Activated CD4-positive, alpha-beta T cell treated with anti-CD3 and anti-CD28 coated beads, Interleukin-2, amount 50 U/mL, for 4 hours (primary cell): Measurements from ENCODE around the gene MIF.
"Not testable (repeated sequence)": the region's sequence is repeated elsewhere in the genome, so short reads cannot be mapped to it uniquely, and the experiment has no call there.

Source experiments
- DNase-seq, 2 experiments: peaks; one replicate each; pipeline ENCODE4 v3.0.0-alpha.2; 2020

MIF gene

DNA sequence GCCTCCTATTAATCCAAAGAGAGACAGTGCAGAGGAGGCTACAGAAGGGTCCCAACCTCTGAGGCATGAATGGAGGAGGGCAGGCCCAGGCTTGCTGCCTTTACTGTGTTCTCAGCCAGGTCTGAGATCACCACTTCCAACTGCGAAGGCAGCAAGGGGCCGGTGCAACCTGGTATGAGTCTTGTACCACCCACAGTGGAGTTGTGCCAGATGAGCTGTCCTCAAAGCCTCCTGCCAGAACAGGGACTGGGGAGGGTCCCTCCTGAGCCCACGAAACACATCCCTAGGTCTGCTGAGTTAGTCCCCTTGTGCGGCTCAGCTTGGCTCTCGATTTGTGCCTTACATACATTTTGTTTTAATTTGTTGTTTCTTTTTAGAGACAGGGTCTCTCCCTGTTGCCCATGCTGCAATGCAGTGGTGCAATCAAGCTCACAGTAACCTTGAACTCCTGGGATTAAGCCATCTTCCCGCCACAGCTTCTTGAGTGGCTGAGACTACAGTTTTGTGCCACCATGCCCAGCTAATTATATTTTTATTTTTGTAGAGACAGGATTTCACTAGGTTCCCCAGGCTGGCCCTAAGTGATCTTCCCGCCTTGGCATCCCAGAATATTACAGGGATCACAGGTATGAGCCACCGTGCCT lies 9.3 kb downstream of the MIF start:
- no peak for DNase-seq

DNA sequence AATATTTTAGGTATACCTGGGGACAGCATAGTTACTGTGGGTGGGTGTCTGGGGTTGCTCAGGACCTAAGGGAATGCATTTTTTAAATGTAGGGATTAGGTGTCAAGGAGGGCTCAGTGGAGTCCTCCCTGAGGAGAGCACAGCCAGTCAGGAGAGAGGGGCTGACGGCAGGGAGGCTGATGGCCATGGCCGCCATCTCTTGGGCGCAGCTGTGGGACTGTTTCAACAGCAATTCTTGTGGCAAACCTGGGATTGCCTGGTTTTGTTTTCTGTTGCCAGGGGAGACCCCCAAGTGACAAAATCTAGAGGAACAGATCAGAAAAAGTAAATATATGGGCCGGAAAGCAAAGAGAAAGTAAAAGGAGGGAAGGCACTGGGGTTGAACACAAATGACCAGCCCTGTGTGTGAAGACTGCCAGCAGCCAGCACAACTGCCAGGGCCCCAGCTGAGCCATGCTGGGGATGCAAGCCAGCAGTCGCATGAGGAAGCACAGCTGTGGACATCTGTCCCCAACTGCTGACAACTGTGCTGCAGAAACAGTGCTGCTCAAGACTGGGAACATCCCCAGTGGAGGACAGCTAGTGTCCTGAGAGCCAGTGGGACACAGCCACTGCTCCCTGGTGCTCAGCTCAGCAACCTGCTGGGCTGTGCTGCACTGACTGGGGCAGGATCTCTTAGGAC lies 10.5 kb downstream of the MIF start:
- DNase-seq = no peak

DNA sequence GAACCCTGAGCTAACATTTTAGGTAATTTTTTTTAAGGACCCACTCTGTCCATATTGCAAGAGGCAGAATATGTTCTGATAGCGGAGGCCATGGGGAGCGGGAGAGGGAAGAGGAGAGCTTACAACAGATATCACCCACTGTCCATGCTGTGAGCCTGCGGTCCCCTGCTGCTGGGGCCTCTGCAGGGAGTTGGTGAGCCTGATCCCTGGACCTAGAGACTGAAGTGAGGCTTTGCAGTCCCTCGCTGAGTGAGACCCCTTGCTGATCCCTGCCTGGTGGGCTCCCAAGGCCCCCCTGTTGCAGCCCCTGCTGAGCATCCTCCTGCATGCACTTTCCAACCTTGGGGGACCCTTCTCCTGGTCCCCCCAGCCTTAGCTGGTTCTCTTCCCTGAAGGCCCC lies 12.5 kb downstream of the MIF start:
- no peak for DNase-seq

DNA sequence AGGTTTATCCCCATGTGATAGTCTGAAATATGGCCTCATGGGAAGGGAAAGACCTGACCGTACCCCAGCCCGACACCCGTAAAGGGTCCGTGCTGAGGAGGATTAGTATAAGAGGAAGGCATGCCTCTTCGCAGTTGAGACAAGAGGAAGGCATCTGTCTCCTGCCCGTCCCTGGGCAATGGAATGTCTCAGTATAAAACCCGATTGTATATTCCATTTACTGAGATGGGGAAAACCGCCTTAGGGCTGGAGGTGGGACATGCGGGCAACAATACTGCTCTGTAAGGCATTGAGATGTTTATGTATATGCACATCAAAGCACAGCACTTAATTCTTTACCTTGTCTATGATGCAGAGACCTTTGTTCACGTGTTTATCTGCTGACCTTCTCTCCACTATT lies 13.2 kb downstream of the MIF start:
- DNase-seq = not testable (repeated sequence)

DNA sequence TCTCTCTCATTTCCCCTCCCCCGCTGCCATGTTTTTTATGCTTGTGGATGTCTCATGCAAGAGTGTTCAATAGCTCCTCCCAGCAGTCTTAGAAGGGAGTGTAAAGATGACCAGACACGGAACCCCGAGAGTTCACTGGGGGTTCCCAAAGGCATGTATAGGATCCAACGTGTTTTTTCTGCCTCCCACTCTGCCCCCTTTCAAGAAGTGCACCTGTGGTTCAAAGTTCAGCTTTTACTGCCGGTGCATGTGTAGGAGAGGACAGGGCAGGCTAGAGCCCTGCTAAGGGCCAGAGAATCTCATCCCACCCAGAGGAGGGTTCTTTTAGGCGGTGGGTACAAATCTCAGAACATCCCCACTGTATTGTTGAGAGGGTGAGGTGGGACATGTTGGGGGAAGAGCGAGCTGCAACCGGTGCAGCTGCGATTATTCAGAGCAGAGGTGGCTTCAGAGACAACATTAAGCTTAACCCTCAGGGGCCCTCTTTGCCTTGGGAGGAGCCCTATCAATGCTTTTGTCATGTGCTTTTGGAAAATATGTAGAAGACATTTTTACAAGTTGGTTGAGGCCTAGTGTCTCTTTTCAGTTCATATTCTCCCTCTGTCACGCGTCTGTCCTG lies 14.5 kb downstream of the MIF start:
- DNase-seq = no peak

DNA sequence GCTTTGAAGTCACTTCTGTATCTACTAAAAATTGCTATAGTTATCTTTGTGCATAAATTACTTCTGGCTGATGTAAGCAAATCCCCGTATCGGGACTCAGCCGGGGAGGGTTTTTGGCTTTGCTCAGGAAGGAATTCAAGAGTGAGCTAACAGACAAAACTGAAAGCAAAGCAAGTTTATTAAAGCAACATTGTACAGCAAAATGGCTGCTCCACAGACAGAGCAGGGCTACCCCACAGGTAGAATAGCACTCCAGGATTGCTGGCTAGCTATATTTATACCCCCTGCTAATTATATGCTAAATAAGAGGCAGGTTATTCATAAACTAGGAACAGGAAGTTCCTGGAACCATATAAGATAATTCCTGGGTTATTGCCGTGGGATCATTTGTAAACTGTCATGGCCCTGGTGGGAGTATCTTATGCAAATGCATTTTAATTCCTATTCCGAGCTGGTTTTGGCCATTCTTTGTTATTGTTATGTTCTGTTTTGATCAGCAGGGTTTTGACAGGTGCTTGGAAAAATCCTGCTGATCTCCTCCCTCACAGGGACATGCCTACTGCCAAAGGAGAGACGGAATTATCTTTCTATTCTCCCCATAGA lies 15.2 kb downstream of the MIF start:
- DNase-seq = no peak

DNA sequence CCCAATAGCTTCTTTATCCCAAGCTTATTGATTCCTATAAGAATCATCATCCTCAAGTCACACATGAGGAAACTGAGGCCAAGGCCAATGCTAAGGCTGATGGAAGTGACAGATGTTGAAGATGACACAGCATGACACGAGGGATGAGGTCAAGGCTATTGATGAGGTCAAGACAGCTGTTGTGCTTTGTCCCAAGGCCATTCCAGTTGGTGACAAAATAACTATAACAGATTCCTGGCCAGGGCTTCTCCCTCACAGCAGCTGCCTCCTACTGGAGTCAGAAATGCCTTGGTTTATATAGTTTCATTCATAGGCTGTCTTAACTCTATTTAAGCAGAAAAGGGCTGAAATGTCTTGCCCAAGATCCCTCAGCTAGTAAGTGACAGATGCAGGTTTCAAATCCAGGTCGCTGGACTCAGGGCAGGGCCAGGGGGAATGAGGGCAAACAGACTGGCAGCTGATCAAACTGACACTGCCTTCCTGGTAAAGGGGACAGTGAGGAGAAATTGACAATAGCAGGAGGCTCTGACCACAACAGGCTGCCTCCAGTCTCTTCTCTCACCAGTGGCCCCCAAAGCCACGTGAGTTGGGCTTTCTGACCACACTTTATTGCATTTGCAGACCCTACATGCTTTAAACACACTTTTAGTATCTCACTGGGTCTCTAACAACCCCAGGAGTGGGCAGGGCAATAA lies 16.5 kb downstream of the MIF start:
- DNase-seq = no peak

DNA sequence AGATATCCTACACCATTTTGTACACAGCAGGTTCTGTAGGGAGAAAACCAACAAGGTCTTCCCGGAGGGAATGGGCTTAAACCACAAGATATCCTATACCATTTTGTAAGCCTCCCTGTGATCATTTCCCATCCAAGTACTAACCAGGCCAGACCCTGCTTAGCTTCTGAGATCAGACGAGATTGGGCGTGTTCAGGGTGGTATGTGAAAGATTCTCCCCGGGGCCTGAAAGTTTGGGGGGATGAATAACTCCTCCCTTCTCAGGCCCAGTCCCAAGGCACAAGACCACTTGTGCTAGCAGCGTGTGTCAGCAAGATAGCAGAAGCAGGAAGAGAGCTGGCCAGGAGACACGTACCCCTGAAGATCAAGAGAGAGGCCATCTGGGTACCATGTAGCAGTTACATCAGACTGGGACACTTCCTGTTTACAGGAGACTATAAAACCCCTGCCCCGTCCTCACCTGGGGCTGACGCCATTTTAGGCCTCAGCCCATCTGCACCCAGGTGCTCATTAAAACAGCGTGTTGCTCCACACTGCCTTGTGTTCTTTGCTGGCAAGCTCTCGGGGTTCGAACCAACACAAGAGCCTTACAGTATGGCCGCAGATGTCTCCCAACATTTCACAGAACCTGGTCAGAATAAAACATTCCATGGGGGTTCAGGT lies 17.3 kb downstream of the MIF start:
- DNase-seq = no peak

DNA sequence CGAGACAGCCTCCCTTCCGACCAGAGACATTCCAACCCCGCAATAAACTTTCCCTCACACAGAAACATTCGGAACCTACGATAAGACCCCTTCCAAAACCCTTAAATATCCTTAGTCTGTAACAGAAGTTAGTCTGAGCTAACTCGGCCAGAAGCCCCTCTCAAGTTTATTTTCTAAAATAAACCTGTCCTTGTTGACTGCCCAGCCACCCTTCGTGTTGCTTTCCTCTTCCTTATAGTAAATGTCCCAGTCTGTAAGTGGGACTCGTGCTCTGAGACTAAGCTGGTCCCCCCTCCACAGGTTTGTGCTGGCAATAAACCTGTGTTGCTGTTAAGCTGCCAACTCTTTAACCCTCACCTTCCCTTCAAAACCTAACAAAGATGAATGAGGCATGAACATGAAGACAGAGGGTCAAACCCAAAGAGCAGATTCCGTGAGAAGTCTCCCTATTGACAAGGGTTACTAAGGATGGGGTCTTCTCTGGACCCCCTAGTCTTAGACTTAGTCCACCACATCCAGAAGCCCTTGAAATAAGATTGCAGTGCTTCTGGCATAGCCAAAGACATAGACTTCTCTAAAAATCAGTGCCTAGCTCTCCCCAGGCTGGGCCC lies 18.2 kb downstream of the MIF start:
- no peak for DNase-seq

DNA sequence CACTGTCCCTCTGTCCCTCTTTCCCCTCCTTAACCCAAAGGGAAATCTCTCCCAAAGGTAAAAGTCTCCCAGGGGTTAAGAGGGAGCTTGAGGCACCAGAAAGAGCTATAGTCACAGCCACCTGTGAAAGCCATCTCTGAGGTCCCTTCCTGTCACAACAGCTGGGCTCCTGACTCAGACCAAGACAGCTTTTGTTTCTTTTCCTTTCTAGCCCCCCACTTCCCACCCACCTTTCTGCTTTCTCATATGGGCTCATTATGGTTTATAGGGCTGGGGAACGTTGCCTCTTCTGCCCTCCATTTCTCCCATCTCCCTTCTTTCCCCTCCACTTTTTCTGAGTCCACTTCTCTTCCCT lies 19.1 kb downstream of the MIF start:
- DNase-seq = no peak

DNA sequence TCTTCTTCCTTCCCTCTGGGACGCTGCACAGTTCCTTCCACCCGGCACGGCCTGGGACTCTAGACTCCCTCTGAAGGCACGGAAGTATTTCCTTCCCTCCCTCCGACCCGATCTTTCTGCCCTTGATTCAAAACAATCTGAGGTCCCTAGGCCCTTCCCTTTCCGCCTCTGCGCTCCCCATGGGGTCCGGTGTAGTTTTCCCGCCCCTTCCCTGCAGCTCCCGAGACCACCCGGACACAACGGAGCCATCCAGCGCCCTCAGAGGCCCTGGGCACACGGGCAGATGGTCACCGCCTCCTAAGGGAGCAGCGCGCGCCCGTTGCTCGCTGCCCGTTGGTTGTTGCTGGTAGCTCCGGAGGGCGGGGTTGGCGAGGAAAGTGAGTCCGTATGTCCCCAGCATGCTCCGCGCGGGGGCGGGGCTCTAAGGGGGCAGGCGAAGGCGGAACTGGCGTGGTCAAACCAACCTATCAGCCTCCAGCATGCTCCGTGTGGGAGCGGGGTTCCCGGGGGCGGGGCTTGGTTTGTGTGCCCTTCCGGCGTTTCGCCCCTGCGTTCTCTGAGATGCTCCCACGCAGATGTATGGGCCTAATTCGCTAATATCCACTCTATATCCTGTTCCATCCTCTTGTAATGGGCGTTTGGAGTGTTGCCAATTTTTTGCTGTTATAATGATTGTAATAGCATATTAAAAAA lies 19.6 kb downstream of the MIF start:
- DNase-seq = peak; percentile 99

DNA sequence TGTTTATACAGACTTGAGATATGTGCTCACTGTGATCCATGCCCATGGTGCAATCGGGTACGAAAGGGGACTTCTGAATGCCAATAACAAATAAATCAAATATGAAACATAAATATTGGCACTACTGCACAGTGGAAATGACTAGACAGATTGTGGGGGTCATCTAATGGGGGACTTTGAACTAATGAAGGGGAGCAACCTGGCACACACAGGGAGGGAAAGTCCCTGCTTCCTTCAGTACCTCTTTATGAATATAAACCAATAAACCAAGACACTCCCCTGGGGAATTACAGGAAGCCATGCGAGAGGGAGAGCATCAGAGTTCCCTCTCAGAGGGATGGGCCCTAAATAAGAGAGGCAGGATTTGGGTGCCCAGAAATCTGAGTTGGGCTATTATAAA lies 21.1 kb downstream of the MIF start:
- no peak for DNase-seq

DNA sequence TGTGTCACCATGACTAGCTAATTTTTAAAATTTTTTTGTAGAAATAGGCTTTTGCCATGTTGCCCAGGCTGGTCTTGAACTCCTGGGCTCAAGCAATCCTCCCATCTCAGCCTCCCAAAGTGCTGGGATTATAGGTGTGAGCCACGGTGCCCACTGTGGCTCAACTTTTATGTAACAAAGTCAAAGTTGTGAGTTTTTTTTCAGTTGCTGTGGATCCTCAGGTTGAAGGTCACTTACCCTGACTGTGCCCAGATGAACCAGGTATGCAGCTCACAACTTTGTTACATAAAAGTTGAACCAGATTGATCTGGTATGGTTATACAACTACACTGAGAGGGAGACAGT lies 26.1 kb downstream of the MIF start:
- DNase-seq = not testable (repeated sequence)

DNA sequence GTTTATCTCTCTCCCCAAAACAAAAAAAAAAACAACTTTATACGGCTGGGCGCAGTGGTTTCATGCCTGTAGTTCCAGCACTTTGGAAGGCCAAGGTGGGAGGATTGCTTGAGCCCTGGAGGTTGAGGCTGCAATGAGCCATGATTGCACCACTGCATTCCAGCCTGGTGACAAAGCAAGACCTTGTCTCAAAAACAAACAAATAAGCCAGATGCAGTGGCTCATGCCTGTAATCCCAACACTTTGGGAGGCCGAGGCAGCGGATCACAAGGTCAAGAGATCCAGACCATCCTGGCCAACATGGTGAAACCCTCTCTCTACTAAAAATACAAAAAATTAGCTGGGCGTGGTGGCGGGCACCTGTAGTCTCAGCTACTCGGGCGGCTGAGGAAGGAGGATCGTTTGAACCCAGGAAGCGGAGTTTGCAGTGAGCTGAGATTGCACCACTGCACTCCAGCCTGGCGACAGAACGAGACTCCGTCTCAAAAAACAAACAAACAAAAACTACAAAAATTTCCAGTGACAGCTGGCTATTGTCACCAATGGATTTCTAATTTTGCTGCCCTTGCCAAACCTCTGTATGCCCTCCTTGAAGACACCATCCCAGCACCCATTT lies 27.5 kb downstream of the MIF start:
- not testable (repeated sequence) for DNase-seq

DNA sequence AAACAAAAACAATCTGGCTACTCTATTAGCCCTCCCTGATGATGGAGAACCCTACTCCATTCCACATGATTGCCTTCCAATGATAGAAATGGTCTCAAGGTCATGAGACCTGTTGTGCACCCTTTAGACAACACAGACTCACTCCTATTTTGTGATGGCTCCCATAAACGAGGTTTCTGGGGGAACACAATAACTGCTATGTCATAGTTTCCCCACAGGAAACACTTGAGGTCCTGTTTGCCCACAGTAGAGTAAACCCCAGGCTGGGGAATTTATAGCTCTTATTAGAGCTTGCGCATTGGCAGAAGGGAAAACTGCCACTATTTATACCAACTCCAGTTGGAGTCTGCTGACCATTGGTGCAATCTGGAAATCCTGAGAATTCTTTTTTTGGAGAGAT lies 28.7 kb downstream of the MIF start:
- DNase-seq = no peak

DNA sequence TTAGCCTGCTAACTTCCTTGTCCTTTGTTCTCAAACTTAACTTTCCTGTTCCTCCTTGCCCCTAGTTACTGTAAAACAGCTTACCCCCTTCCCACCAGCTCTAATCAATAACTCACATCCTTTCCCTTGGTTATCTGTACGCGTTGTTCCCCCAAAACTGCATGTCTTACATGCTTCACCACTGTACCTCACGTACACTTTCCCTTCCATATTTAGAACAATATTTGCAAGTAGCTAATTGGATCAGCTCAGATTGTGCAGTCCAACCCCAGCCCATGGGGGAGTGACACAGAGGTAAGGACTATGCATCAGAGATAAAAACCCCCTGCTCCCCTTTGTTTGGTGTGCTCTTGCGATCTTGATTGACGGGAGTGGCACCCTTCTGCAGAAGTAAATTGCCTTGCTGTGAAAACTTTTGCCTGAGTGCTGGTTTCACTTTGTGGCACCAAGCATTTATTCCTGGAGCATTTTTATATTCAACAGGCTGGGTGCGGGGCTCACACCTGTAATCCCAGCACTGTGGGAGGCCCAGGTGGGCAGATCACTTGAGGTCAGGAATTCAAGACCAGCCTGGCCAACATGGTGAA lies 30.9 kb downstream of the MIF start:
- no peak for DNase-seq

DNA sequence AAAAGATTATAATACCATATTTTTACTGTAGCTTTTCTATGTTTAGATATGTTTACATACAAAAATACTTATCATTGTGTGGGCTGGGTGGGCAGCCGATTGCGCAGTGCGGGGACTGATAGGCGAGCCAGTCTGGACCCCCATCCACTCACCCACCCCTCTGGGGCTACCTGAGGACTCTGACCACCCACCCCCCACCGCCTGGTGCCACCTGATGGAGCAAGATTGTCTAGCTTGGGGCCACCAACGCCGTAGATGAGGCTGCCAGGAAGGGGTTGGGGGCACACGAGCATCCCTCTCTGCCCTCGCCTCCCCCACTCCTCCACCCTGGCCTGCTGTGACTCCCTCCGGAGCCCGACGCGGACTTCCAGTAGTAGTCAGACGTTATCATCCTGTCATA lies 32.4 kb downstream of the MIF start:
- no peak for DNase-seq

DNA sequence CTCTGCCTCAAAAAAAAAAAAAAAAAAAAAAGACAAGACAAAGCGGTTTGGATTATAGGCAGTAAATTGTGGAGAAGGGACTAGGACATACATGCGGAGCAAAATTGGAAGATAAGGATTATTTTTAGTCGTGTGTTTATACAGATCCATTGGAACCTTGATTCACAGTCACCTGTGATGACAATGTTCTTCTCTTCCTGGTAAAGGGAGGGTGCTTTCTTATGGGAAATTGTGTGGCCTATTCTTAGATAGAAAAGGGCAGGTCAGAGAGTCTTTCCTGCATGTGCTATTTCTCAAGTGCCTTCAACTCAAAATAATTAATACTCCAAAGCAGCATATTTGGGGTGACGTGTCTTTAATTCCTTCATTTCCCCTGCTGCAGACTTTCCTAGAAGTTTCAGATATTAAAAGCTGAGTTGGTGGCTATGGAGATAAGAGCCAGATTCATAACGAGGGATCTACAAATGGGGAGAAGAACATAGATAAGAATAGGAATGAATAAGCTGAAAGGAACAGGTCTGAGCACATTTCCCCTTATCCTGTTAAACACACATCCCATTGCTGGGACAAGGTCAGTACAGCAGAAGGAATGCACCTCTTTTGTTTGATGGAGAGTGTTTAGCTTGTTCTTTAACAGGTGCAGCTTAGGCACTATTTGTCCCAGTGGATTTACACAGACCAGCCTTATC lies 44.3 kb downstream of the MIF start:
- no peak for DNase-seq

DNA sequence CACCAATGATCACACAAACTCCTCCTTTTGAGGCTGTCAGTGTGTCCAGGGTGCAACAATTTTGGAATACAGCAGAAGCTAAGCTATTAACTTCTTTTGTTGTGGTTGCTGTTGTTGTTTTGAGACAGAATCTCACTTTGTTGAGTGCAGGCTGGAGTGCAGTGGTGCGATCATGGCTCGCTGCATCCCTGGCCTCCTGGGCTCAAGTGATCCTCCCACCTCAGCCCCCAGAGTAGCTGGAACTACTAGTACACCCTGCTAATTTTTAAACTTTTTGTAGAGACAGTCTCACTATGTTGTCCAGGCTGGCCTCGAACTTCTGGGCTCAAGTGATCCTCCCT lies 44.8 kb downstream of the MIF start:
- no peak for DNase-seq

DNA sequence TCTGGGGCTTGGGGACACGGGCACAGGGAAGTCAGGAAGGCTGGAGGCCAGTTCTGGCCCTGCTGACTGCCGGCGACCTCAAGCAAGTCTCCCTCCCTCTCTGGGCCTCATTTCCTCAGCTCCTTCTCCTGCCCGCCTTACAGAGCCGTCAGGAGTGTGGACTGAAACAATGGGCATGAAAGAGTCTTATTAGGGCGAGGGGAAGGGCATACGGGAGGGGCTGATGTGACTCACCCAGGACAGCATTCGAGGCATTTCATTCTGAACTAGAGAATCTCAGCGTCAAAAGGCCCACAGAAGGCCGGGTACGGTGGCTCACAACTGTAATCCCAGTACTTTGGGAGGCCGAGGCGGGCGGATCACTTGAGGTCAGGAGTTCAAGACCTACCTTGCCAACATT lies 46.0 kb downstream of the MIF start:
- DNase-seq = not testable (repeated sequence)
